OCI-LY7 (cell line): ENCODE results near the gene NUDCD3.

Experiments
- EZH2phosphoT487 ChIP-seq: fragments of 200-600 bp; sonication (generic); IDR thresholded peaks from 2 replicates; pipeline ENCODE4 v1.6.1; 2018; ENCODE audit warnings: low read depth, borderline replicate concordance, mild to moderate bottlenecking, mixed run types, antibody characterized with exemption, low read length, moderate library complexity, mixed read lengths
- TF ChIP-seq, protein P1 (sequence below): fragments of 200-600 bp; sonication (generic); conservative IDR thresholded peaks from 2 replicates; pipeline ENCODE4 v1.5.1; 2014; ENCODE audit warnings: mild to moderate bottlenecking, antibody characterized with exemption, low read length, moderate library complexity, mixed read lengths

DNA sequence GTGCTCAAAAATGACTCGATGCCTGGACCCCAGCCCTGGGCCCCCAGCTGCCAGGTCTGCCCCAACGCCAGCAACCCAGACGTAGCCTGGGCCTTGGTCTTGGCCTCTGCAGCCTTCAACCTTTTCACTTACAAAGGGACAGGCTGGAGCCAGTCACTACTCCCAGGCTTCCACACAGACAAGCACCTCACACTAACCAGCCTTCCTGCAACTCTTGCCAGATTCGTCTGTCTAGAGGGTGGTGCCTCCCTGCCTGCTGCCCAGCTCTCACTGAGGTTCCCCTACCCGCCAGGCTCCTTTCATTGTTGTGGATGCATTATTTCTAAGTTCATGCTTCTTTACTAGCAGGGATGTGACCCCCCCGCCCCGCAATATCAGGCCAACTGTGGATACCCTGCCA, 56.3 kb downstream of the NUDCD3 start:
- TF ChIP-seq, protein P1, sequence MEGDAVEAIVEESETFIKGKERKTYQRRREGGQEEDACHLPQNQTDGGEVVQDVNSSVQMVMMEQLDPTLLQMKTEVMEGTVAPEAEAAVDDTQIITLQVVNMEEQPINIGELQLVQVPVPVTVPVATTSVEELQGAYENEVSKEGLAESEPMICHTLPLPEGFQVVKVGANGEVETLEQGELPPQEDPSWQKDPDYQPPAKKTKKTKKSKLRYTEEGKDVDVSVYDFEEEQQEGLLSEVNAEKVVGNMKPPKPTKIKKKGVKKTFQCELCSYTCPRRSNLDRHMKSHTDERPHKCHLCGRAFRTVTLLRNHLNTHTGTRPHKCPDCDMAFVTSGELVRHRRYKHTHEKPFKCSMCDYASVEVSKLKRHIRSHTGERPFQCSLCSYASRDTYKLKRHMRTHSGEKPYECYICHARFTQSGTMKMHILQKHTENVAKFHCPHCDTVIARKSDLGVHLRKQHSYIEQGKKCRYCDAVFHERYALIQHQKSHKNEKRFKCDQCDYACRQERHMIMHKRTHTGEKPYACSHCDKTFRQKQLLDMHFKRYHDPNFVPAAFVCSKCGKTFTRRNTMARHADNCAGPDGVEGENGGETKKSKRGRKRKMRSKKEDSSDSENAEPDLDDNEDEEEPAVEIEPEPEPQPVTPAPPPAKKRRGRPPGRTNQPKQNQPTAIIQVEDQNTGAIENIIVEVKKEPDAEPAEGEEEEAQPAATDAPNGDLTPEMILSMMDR, result no peak
- TF ChIP-seq EZH2phosphoT487, result no peak
